Cardiac fibroblast (primary cell): ENCODE results near the gene STK38L.

Experiments
- DNase-seq, 2 donors: peaks; one replicate each; pipeline versions ENCODE4 v3.0.0 to v3.0.0-alpha.2; 2010; ENCODE audit warnings: low read depth in 2 of 2
- H3K4me3 ChIP-seq, 2 donors: replicated peaks in 1 of 2; 1 replicate in 1 of 2; 2 replicates in 1 of 2; pipeline ENCODE4 v1.5.1; 2011; ENCODE audit warnings: low read depth in 2 of 2, low read length in 2 of 2, mild to moderate bottlenecking in 2 of 2, moderate library complexity in 1 of 2
- CTCF ChIP-seq: IDR thresholded peaks from one replicate; pipeline ENCODE4 v1.5.1; 2011; ENCODE audit warnings: low read depth, mild to moderate bottlenecking, low read length, inconsistent platforms

STK38L gene

GRCh38 chr12:27257104-27257843, 13.2 kb downstream of the STK38L start:
- DNase-seq, result peak in 1 of 2 donors; percentile 48
- H3K4me3 ChIP-seq, result no peak overlapping the region
- no peak for TF ChIP-seq CTCF

- DNase-seq, result peak; percentile 69 to 77
- H3K4me3 ChIP-seq, result no peak overlapping the region
- TF ChIP-seq CTCF, result no peak
These were observed 16.7 kb downstream of the STK38L start for GRCh38 chr12:27260746-27261145.

- DNase-seq, result peak in 1 of 2 donors; percentile 84
- H3K4me3 ChIP-seq, result no peak overlapping the region
- no peak for TF ChIP-seq CTCF
These were observed 17.8 kb downstream of the STK38L start for GRCh38 chr12:27261866-27262265.

- TF ChIP-seq CTCF, result no peak
- no peak overlapping the region for H3K4me3 ChIP-seq
- DNase-seq, result no peak
These were observed 26.1 kb downstream of the STK38L start for GRCh38 chr12:27270148-27270547.

- no peak overlapping the region for H3K4me3 ChIP-seq
- no peak for TF ChIP-seq CTCF
- no peak for DNase-seq
These were observed 27.1 kb downstream of the STK38L start for GRCh38 chr12:27271206-27271605.

- peak in 1 of 2 donors; percentile 44 for DNase-seq
- H3K4me3 ChIP-seq, result no peak overlapping the region
- TF ChIP-seq CTCF, result no peak
These were observed 28.4 kb downstream of the STK38L start for GRCh38 chr12:27272373-27273028.
